ENCODE measurements around the gene DHRS7C. TPM values are rescaled to one million over a fixed set of nuclear protein-coding genes. Genes with fewer than 3 reads are reported as not detected.

DHRS7C gene
- total RNA-seq, 4 donors from 2014 or later = 5.1 to 64.6 (median 42.2) TPM

- in situ Hi-C loops (cut with MboI; ENCODE audit: low sequenced_read_pairs in 4 of 4) (loop anchor here in 1 of 4 donors (25.0 kb wide), 1 partner anchor 111 kb away; the partner anchor contains the start of gene RCVRN), intact Hi-C loops (cut with DNase I; ENCODE audit: low total_unique reads) (no loop called here)
- TF ChIP-seq POLR2A (IDR thresholded peaks at IDR 0.05) = no peak
- no peak for TF ChIP-seq CTCF (IDR thresholded peaks at IDR 0.05 in 4 of 5, conservative IDR thresholded peaks at IDR 0.05 in 1 of 5)
- no peaks in the 10 kb centered on the region for H3K9me3 ChIP-seq
- no peak overlapping the region for H3K4me3 ChIP-seq
- no peaks in the 10 kb centered on the region for H3K4me1 ChIP-seq
- H3K27me3 ChIP-seq = no peaks in the 10 kb centered on the region
- ATAC-seq (no peak), DNase-seq (no peak)
- no peaks in the 10 kb centered on the region for H3K36me3 ChIP-seq
- H3K27ac ChIP-seq = no peak overlapping the region
Observed at GRCh38 chr17:9801505-9801904, 10.1 kb upstream of the DHRS7C start.

GRCh38 chr17:9798724-9799123 lies 7.3 kb upstream of the DHRS7C start:
- H3K9me3 ChIP-seq = no peaks in the 10 kb centered on the region
- no peaks in the 10 kb centered on the region for H3K4me1 ChIP-seq
- no peak for ATAC-seq
- H3K27ac ChIP-seq = no peak overlapping the region
- TF ChIP-seq CTCF (IDR thresholded peaks at IDR 0.05 in 4 of 5, conservative IDR thresholded peaks at IDR 0.05 in 1 of 5) (no peak), POLR2A (IDR thresholded peaks at IDR 0.05) (no peak)
- DNase-seq = no peak
- no peaks in the 10 kb centered on the region for H3K36me3 ChIP-seq
- in situ Hi-C loops (cut with MboI; ENCODE audit: low sequenced_read_pairs in 4 of 4) = no loop called here
- no peak overlapping the region for H3K4me3 ChIP-seq
- intact Hi-C loops (cut with DNase I; ENCODE audit: low total_unique reads) = no loop called here
- H3K27me3 ChIP-seq = no peaks in the 10 kb centered on the region

GRCh38 chr17:9798008-9798407 lies 6.6 kb upstream of the DHRS7C start:
- no peak for TF ChIP-seq POLR2A (IDR thresholded peaks at IDR 0.05)
- TF ChIP-seq CTCF (IDR thresholded peaks at IDR 0.05 in 4 of 5, conservative IDR thresholded peaks at IDR 0.05 in 1 of 5) = no peak
- intact Hi-C loops (cut with DNase I; ENCODE audit: low total_unique reads) = no loop called here
- H3K36me3 ChIP-seq = no peaks in the 10 kb centered on the region
- ATAC-seq = no peak
- H3K27ac ChIP-seq = no peak overlapping the region
- in situ Hi-C loops (cut with MboI; ENCODE audit: low sequenced_read_pairs in 4 of 4) = no loop called here
- no peaks in the 10 kb centered on the region for H3K27me3 ChIP-seq
- no peaks in the 10 kb centered on the region for H3K4me1 ChIP-seq
- no peak overlapping the region for H3K4me3 ChIP-seq
- no peak for DNase-seq
- no peaks in the 10 kb centered on the region for H3K9me3 ChIP-seq

- DNase-seq = no peak
- H3K27ac ChIP-seq = peak overlapping the region; percentile 80 to 90 (median 89)
Observed at GRCh38 chr17:9792181-9792840, 919 bp upstream of the DHRS7C start.

More at GRCh38 chr17:9792181-9792840, 919 bp upstream of the DHRS7C start:
- H3K36me3 ChIP-seq = no peaks in the 10 kb centered on the region
- in situ Hi-C loops (cut with MboI; ENCODE audit: low sequenced_read_pairs in 4 of 4) = no loop called here
- intact Hi-C loops (cut with DNase I; ENCODE audit: low total_unique reads) = loop anchor here (5.0 kb wide), 1 partner anchor 50 kb away; no protein-coding TSS in a partner anchor
- peaks cover 29 to 35% of the 10 kb centered on the region in 2 donors for H3K4me1 ChIP-seq
- no peak overlapping the region for H3K4me3 ChIP-seq
- ATAC-seq = no peak
- H3K9me3 ChIP-seq = no peaks in the 10 kb centered on the region
- TF ChIP-seq POLR2A (IDR thresholded peaks at IDR 0.05) (no peak), CTCF (IDR thresholded peaks at IDR 0.05 in 4 of 5, conservative IDR thresholded peaks at IDR 0.05 in 1 of 5) (no peak)
- H3K27me3 ChIP-seq = no peaks in the 10 kb centered on the region
